GM19240 (cell line): ENCODE data around the gene CLECL1.
"Not testable (repeated sequence)": the region's sequence is repeated elsewhere in the genome, so short reads cannot be mapped to it uniquely, and the experiment has no call there.

ENCODE experiments used
- DNase-seq: peaks from one replicate; pipeline ENCODE4 v3.0.0; 2011; ENCODE audit warnings: low spot score; ENCODE audit not compliant: insufficient read length

CLECL1 gene

GRCh38 chr12:9751204-9752144 is 18.6 kb upstream of the CLECL1 start:
- DNase-seq = no peak

DNA sequence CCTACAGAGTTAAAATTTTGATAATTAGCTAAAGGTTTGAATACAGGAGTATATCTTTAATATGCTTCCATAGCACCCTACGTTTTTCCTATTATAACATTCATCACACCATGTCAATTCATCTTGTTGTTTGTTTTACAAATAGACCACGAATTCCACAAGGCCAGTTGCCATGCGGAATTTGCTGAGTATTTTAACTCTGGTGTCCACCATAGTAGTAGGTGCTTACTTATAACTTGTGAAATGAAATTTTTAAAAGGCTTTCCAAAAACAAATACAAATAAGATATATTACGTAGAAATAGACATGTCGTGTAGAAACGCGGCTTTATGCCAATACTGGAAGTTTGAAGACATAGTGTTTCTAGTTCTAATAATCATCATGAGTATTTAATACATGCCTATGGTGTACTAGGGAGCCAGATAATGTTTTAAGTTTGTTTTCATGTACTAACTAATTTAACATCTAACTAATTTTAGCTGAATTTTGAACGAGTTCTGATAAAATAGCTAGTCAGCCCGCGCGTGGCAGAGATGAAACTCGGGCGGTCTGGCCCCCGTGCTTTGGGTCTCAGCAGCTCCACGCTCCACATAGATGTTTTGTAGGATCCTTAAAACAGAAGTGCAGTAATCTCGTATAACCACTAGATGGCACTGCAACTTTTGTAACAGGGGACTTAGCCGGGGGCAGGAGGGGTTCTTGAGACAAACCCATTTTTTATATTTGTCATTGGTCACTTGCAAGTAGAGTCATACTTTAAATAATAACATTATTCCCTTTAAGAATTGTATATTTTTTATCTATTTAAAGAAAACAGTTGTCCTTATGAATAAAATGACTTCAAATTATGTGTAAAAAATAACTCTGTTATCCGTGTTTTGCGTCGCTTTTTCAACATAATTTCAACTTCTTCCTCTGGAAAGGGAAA is 17.6 kb upstream of the CLECL1 start:
- DNase-seq = no peak

DNA sequence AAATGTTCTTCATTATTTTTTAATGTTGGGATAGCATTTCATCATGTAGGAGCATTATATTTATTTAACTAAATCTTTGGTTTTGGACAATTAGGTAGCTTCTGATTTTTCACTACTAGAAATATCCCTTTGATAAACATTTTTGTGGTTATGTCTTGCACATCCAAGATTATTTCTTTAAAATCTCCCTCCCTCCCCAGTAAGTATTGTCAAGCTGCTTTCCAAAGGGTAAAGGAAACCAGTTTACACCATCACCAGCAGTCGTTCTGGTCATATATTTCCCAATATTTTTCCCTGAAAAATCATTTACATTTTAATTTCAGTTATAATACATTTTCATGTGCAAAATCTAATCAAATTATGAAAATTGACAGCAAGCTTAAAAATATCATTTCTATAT is 16.7 kb upstream of the CLECL1 start:
- no peak for DNase-seq

DNA sequence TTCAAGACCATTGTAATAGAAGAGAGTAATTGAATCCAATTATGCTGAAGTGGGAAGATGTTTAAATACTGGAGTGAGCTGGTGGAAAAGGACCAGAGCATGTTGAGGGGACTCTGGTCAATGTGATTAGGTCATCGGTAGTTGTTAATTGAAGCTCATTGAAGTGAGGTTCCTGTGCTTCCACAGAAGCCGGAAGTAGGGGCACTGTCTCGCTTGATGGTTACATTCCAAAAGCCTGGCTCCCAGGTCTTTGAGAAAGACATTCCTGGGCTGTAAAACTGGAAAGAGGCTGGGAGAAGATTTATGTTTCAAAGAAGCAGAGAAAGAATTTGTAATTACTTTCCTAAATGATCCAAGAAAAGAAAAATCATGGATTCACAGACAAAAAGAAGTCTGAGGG is 12.3 kb upstream of the CLECL1 start:
- DNase-seq = no peak

GRCh38 chr12:9742661-9743060 is 9.8 kb upstream of the CLECL1 start:
- no peak for DNase-seq

DNA sequence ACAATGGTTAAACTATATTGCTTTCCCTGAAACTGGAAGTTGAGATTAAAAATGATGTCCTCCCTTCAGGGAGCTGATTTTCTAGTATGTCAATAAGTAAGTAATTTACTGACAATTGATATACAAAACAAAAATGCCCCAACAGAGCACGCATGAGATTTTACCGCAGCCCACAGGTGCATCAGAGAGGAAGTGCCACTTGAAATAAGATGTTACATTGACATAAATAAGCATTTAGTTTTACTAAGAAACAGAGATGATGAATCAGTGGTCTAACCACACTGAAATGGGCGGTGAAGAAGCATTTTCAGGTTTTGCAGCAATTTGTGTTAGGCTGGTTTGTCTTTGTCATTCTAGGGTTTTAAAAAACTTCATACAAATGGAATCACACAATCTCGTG is 8.8 kb upstream of the CLECL1 start:
- peak; percentile 35 for DNase-seq

GRCh38 chr12:9740106-9740750 is 7.3 kb upstream of the CLECL1 start:
- no peak for DNase-seq

- DNase-seq = not testable (repeated sequence)
Observed at GRCh38 chr12:9739404-9740105, 6.7 kb upstream of the CLECL1 start.

DNA sequence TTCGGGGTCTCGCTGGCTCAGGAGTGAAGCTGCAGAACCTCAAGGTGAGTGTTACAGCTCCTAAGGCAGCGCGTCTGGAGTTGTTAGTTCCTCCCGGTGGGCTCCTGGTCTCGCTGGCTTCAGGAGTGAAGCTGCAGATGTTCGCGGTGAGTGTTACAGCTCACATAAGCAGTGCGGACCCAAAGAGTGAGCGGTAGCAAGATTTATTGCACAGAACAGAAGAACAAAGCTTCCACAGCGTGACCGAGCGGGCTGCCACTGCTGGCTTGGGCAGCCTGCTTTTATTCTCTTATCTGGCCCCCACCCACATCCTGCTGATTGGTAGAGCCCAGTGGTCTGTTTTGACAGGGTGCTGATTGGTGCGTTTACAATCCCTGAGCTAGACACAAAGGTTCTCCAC is 6.0 kb upstream of the CLECL1 start:
- DNase-seq = not testable (repeated sequence)

- no peak for DNase-seq
Observed at GRCh38 chr12:9736936-9737705, 4.2 kb upstream of the CLECL1 start.

GRCh38 chr12:9735601-9736000 is 2.7 kb upstream of the CLECL1 start:
- DNase-seq = no peak

- DNase-seq = no peak
Observed at GRCh38 chr12:9731797-9732196, 1.1 kb downstream of the CLECL1 start.

DNA sequence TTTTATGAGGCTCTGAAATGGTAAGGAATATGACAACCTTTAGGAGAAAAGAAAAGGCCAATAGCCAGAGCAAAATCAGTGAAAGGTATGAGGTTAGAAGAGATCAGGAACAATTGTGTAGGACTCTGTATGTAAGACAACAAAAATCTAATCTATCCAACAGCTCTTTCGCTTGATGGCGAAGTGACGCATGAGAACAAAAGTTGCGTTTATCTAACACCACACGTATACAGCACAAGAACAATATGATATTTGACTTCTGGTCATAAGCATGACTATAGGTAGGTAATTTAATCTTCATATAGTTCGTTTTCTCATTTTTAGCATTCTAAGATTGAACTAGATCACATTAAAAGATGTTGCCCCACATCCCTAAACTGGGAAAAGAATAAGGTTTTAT is 1.5 kb downstream of the CLECL1 start:
- no peak for DNase-seq

GRCh38 chr12:9730591-9730990 is 2.3 kb downstream of the CLECL1 start:
- no peak for DNase-seq

GRCh38 chr12:9730011-9730410 is 2.9 kb downstream of the CLECL1 start:
- DNase-seq = no peak

GRCh38 chr12:9729082-9729481 is 3.8 kb downstream of the CLECL1 start:
- no peak for DNase-seq

GRCh38 chr12:9727813-9728212 is 5.1 kb downstream of the CLECL1 start:
- DNase-seq = no peak

DNA sequence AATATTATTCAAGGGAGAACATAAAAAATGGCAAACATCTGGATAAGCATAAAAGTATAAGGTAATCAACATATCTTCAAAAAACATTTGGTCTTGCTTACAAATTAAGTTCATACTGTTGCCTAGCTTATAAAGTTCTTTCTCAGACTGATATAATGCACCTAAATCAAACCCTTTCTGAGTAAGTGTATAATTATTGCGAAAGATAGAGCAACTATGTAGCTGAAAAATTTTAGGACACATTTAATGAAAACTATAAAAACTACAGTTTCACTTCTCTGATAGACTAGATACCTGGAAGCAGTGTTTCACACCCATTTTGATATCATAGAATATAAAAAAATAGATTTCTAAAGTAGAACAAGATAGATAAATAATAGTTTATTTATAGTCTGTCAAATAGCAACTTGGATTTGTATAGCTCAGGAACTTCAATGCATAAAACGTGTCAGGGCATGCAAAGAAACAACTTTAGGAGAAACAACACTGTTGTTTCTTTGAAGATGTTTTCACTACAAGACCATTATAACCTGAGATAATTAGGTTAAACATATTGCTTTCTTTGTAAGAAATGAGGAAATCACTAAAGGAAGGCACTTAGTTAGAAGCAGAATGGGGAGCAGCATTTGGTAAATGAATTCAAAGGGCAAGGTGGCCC is 7.6 kb downstream of the CLECL1 start:
- DNase-seq = no peak

DNA sequence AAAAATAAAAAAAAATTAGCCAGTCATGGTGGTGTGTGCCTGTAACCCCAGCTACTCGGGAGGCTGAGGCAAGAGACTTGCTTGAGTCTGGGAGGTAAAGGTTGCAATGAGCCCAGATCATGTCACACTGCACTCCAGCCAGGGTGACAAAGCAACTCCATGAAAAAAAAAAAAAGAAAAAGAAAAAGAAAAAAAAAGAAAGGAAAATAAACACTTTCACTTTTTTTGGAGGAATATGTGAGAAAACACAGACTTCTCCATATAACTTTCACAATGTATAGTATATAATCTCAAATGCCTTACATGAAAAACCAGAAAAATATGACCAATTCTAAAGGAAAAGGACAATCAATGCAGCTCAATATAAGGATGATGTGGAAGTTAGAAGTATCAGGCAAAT is 8.9 kb downstream of the CLECL1 start:
- no peak for DNase-seq
